GM12874 (cell line): Measurements from ENCODE around the gene KCNH2.

Experiments
- TF ChIP-seq, protein P1 (sequence below): IDR thresholded peaks from 2 replicates; pipeline ENCODE4 v1.5.1; 2011; ENCODE audit warnings: low read depth, mild to moderate bottlenecking, control low read depth, low read length, moderate library complexity; ENCODE audit not compliant: insufficient read depth

Gene KCNH2

DNA sequence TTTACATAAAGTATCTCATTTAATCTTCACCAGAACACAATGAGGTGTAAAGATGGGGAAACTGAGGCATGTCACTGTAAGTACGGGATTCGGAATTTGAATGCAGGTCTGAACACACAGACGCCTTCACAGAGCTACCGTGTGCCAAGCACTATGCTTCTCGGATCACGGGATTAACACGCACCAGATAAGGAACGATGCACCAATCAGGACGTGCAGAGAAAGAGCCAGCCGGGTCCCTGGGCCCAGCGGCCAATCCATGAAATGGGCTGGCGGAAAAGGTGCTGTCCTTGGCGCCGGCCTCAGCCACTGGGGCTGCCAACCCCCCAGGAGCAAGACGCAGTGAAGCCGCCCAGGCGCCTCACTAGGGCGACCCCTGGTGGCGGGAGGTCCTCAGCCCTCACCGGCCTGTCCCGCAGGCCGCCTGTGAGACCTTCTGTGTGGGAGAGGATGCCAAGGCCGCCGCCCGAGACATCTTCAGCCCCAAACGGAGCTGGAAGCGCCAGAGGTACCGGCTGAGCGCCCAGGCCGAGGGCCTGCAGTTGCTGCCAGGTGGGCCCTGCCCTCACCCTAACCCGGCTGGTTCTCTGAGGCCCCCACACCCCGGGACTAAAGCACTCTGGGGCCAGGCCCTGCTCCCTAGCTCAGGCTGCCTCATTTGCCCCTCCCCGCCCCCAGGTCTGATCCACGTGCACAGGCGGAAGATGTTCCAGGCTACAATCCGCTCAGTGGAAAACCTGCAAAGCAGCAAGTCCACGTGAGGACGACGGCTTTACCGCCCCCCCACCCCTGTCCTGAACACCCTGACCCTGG lies 30.6 kb upstream of the KCNH2 start:
- TF ChIP-seq, protein P1, sequence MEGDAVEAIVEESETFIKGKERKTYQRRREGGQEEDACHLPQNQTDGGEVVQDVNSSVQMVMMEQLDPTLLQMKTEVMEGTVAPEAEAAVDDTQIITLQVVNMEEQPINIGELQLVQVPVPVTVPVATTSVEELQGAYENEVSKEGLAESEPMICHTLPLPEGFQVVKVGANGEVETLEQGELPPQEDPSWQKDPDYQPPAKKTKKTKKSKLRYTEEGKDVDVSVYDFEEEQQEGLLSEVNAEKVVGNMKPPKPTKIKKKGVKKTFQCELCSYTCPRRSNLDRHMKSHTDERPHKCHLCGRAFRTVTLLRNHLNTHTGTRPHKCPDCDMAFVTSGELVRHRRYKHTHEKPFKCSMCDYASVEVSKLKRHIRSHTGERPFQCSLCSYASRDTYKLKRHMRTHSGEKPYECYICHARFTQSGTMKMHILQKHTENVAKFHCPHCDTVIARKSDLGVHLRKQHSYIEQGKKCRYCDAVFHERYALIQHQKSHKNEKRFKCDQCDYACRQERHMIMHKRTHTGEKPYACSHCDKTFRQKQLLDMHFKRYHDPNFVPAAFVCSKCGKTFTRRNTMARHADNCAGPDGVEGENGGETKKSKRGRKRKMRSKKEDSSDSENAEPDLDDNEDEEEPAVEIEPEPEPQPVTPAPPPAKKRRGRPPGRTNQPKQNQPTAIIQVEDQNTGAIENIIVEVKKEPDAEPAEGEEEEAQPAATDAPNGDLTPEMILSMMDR: peak; percentile 96

DNA sequence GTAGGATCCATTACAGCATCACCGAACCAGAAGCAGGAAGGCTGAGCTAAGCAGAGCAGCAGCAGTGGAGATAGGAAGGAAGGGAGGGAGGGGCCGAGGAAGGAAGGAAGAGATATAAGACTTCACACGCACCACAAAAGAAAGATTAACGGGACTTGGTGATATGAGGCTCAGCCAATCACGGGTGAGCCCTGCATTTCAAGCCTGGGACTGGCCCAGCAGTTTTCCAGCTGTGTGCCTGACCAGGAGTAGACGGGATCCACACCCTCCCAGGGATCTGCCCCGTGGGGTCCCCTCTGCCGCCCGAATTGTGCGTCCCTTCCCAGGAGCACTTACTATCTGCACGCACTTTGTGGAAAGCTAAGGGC lies 30.0 kb upstream of the KCNH2 start:
- TF ChIP-seq, protein P1: no peak

DNA sequence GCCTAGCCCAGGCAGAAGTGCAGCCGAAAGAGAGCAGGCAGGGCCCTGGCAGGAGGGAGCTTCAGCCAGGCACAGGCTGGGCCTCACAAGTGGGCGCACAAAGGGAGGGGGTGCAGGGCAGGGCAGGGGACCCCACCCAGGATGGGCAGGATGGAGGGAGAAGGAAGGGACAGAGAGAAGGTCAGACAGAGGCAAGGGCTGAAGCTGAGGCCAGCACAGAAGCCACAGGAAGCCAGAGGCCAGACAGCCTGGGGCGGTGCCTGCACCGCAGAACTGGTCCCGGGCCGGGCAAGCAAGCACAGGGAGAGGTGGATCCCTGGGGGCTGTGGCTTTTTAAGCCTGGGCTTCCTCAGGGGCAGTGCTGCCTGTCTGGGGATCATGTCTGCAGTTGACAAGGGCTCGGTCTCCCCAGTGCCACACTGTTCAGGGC lies 29.4 kb upstream of the KCNH2 start:
- TF ChIP-seq, protein P1: no peak

DNA sequence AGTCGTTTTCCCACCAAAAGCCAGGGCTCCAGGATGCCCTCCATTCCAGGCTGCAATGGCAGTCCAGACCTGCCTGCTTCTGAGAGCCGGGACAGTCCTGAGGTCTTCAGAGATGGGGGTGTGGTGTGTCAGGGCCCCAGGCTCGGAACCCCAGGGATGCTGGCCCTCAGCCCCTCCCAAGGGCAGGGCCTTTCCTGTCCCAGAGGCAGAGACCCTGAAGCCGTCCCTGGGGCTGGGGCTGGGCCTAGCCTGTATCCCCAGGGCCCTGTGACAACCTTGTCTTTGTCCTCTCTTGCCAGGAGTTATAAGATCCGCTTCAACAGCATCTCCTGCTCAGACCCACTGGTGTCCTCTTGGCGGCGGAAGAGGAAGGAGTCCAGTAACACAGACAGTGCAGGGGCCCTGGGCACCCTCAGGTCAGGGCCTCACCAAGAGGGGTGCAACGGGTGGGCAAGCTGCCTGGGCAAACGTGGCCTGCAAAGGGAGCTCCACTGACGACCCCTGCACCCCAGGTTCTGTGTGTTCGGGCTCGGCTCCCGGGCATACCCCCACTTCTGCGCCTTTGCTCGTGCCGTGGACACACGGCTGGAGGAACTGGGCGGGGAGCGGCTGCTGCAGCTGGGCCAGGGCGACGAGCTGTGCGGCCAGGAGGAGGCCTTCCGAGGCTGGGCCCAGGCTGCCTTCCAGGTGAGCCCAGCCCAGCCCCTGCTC lies 28.6 kb upstream of the KCNH2 start:
- TF ChIP-seq, protein P1: no peak

DNA sequence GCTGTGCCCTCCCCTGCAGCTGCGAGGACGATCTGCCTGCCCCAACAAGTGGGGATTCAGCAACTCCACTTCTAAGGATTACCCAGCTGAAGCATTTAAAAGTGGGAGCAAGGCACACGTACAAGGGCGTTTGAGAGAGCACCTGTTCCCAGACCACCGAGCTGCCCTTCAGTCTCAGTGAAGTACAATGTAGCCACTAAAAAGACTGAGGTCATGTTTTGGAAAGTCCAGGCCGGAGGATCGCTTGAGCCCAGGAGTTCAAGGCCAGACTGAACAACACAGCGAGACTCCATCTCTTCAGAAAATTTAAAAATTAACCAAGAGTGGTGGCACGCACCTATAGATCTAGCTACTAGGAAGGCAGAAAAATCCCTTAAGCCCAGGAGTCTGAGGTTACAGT lies 27.4 kb upstream of the KCNH2 start:
- TF ChIP-seq, protein P1: no peak

DNA sequence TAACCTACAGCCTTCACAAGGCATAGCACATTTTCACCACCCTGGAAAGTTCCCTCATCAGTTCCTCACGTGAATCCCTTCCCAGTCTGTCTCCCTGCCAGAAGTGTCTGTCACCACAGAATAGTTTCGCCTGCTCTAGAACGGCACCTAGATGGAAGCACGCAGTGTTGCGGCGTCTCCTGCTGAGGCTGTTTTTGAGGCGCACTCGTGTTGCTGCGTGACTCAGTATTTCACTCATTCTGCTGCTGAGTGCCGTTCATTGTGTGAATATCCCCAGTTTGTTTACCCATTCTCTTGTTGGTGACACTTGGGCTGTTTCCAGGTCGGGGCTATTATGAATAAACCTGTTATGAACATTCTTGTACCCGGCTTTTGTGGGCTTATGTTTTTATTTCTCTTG lies 25.5 kb upstream of the KCNH2 start:
- TF ChIP-seq, protein P1: no peak

DNA sequence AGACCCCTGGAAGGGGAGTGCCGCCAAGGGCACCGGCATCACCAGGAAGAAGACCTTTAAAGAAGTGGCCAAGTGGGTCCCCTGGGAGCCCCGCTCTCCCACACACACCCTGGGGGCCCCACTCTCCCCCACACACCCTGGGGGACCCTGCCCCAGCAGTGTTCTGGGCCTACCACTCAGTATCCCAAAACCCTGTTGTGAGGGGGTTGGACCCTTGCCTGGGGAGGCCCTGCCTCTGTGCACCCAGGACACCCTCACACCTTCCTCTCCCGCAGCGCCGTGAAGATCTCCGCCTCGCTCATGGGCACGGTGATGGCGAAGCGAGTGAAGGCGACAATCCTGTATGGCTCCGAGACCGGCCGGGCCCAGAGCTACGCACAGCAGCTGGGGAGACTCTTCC lies 23.4 kb upstream of the KCNH2 start:
- TF ChIP-seq, protein P1: no peak
